Measurements from ENCODE around the gene POTEJ.
A peak's percentile ranks its signal among the peaks of the same experiment; 100 is the strongest.
"Not testable (repeated sequence)": the region's sequence is repeated elsewhere in the genome, so short reads cannot be mapped to it uniquely, and the experiment has no call there.

POTEJ gene

DNA sequence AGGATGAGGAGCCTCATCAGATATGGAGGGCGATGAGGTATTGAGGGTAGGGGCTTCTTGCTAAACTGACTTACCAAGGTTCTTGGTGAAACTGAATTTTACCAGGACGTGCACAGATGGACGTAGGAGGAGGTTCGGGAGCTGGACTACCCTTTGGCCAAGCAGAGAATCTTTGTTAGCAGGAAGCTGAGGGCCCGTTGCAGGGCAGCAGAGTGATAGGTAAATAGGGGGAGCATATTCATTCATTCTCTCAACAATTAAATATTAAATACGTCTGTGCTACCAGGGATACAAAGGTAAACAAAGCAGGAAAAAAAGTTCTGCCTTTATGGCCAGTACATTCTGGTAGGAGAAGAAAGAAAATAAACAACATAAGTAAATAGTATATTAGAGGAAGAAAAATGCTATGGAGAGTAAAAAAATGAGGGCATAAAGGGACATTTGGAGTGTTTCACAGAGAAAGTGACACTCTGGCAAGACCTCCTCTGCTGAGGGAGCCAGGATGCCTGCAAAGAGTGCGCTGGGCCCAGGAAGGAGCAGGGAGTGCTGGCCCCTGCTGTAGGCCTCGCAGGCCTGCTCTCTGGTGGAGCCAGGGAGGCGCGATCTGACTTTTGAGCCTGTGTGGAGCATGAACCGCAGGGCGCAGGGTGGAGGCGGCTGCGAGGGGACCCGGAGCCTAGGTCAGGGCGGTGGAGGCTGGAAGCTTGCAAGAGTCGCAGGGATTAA is 2.8 kb upstream of the POTEJ start:
- DNase-seq, result not testable (repeated sequence)

DNA sequence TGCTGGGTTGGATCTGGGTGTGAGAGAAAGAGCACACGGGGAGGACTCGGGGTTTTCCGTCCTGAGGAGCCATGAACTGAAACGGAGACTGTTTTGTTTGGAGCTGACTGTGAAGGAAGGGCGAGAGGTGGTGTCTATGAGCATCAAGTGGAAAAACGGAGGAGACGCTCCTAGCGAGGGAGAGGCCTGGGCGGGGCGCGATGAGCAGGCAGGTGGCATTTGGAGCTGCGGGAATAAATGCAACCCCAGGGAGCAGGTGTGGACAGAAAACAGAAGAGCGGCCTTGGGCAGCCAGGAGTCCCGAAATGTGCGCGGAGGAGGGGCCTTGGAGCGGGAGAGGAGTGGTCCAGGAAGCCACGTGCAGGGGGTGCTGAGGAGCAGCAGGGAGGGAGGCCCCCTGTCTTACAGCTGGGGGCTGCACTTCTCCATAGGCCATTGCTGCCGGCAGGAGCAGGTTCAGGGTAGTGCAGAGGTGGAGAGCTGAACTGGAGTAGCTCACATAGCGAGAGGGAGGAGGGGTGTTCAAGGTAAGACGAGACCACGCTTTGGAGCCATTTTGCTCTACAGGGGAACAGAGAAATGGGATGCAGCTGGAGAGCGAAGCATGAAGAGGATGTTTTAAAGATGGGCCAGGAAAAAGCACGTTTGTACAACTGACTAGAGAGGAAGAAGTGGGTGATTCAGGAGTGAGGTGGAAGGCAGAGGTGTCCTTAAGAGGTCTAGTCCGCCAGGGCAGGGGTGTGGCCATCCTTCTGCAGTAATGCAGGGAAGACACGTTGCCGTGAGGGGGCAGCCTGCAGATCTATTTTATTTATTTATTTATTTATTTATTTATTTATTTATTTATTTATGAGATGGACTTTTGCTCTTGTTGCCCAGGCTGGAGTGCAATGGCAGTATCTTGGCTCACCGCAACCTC is 2.0 kb upstream of the POTEJ start:
- DNase-seq, result not testable (repeated sequence)

- not testable (repeated sequence) for DNase-seq
Observed at GRCh38 chr2:130610486-130610885, 754 bp upstream of the POTEJ start.

DNA sequence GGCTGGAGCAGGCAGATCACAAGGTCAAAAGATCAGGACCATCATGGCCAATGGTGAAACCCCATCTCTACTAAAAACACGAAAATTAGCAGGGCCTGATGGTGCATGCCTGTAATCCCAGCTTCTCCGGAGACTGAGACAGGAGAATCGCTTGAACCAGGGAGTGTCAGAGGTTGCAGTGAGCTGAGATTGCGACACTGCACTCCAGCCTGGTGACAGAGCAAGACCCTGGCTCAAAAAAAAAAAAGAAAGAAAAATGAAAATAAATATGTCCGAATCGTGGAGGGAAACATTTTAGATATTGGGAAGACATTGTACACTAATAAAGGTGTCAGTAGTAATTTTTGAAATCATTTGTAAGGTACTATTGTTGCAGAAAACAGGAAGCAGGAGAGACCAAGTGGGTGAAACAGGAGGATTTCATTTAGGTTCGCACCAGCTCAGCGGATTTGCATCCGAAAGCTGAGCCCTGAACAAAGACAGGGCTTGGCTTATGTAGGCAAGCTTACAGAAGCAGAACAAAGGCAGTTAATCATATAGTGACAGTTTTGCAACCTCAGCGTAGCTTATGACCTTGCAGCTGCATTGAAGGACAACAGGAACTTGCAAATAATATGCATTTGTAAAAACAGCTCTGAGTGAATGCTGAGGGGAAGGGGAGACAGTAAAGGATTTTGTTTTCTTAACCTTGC is 17.7 kb downstream of the POTEJ start:
- not testable (repeated sequence) for DNase-seq

DNA sequence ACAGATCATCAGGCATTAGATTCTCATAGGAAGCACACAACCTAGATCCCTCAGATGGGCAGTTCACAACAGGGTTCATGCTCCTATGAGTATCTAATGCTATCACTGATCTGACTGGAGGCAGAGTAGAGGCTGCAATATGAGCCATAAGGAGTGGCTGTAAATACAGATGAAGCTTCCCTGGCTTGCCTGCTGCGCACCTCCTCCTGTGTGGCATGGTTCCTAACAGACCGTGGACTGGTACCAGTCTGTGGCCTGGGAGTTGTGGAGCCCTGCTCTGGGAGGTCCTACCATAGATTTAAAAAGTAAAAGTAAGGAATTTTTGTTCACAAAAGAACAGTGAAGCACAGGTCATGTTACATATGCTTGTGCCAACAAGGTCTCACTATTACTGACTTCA is 27.7 kb downstream of the POTEJ start:
- not testable (repeated sequence) for DNase-seq

DNA sequence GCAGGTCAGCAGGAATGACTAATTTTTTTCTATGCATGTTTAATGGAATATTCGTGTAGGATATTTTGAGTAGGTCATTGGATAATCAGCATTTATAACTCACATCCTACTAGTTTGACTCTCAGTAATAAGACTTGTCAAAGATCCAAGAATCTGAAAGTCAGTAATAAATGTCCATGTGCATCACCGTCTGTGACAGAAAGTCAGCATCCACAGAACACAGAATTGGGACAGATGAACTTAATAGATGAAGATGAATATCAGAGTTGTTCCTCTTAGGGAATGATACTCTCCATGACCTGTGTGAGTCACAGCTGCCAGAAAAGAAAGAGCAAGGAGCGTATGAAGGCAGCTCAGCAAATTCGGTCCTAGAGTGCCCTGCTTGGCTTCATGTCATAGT is 30.4 kb downstream of the POTEJ start:
- not testable (repeated sequence) for DNase-seq

DNA sequence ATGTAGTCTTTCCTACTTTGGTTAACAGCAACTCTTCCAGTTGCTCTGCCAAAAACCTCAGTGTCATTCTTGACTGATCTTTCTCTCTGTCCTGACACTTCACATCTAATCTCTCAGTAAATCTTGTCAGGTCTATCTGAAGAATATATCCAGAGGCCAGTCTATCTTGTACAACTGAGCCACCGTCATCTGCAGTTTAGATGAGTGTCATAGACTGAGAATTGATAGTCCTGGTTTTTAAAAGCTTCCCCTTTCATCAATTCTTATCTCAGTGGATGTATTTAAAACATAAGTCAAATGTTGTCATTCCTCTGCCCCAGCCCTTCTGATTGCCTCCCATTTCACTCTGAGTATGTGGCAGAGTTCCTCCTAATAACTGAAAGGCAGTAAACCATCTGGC is 38.0 kb downstream of the POTEJ start:
- DNase-seq, result not testable (repeated sequence)

DNA sequence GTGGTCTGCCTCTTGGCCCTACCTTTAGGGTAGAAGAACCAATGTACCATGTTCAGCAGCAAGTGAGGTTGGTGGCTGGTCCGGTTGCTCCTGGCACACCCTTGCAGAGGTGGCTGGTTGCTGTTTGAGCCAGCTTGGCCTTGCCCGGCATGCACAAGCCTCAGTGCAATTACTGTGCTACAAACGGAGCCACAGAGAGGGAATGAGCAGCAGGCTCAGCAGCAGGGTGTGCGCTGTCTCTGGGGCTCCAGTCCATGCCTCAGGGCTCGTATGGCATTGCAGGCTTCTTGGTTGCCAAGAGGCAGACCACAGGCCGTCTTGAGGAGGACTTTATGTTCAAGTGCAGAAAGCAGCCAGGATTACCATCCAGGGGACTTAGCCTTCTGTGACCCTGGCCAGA is 53.3 kb downstream of the POTEJ start:
- DNase-seq, result not testable (repeated sequence)

DNA sequence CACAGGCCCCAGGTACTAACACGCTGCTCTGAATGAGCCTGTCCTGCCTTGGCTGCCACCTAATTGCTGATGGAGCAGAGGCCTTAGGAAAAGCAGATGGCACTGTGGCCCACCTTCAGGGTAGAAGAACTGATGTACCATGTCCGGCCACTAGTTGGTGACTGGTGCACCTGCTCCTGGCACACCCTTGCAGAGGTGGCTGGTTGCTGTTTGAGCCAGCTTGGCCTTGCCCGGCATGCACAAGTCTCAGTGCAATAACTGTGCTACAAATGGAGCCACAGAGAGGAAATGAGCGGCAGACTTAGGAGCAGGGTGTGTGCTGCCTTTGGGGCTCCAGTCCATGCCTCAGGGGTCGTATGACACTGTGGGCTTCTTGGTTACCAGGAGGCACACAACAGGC is 54.4 kb downstream of the POTEJ start:
- not testable (repeated sequence) for DNase-seq

DNA sequence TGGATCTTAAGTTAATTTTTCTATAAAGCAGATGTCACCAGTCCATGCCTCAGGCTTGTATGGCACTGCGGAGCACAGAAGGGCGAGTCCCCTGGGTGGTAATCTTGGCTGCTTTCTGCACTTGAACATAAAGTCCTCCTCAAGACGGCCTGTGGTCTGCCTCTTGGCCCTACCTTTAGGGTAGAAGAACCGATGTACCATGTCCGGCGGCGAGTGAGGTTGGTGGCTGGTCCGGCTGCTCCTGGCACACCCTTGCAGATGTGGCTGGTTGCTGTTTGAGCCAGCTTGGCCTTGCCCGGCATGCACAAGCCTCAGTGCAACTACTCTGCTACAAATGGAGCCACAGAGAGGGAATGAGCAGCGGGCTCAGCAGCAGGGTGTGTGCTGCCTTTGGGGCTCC is 56.3 kb downstream of the POTEJ start:
- DNase-seq, result not testable (repeated sequence)

GRCh38 chr2:130670026-130670745 is 58.9 kb downstream of the POTEJ start:
- not testable (repeated sequence) for DNase-seq

- not testable (repeated sequence) for DNase-seq
Observed at GRCh38 chr2:130692041-130692770, 81.0 kb downstream of the POTEJ start.

DNA sequence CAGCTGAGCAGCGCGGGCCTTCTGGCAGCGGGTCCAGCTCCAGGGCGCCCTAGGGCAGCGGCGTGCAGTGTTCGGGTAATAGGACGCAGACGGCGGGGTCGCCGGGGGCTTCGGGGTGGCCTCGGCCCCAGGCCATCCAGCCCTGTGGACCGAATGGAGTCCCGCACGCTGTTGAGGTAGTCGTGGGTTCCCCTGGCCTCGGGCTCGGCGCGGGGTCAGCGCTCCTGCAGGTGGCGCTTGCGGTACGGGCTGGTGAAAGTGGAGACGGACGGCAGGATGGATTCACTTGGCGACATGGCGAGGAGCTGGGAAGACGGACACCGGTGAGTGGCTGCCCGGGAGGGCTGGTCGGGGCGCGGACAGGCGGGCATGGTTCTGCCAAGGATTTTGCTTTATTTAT is 82.2 kb downstream of the POTEJ start:
- peak; percentile 4 for DNase-seq

DNA sequence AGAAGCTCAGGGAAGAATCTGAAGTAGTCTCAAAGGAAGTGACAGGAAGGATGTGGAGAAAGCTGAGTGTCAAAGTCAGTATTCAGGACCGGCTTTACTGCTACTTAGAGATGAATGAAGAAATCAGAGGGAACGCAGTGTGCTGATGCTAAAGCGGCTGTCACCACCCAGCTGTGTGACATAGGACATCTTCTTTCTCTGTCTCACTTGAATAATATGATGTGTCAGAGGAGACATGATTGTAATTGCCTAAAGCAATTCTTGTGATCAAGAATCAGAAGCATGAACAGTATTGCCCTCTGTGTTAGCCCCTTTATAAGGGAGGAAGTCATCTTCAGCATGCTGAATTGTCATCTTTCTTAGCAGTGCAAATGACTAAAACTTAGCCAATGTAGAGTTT is 92.0 kb downstream of the POTEJ start:
- DNase-seq, result not testable (repeated sequence)

All from stimulated activated CD4-positive, alpha-beta T cell treated with anti-CD3 and anti-CD28 coated beads, Interleukin-12 subunit alpha, Interleukin-12 subunit beta, amount 100 ng/mL, for 4 hours (primary cell).